Measurements from ENCODE around the gene PCP2. TPM values are rescaled to one million over a fixed set of nuclear protein-coding genes. Genes with fewer than 3 reads are reported as not detected.

Gene PCP2
- total RNA-seq, 2 donors from 2014 or later = not detected

GRCh38 chr19:7607212-7607873 is 26.2 kb downstream of the PCP2 start:
- ATAC-seq (no peak), DNase-seq (no peak)
- intact Hi-C loops (cut with DNase I) = no loop called here
- no peak overlapping the region for H3K4me3 ChIP-seq
- H3K27ac ChIP-seq = no peak overlapping the region
- no peak for TF ChIP-seq CTCF (IDR thresholded peaks at IDR 0.05)
- no peak for TF ChIP-seq POLR2A (IDR thresholded peaks at IDR 0.05)
- peaks cover 13% of the 10 kb centered on the region for H3K4me1 ChIP-seq
- peaks cover 12 to 14% of the 10 kb centered on the region in 2 donors for H3K36me3 ChIP-seq (replicated peaks in 1 of 2; ENCODE audit: insufficient read depth in 1 of 2, low read depth in 2 of 2)
- WGBS, 2 donors = 89 to 94% methylated on average over 9 to 10 of the region's 10 CpGs
- H3K9me3 ChIP-seq = no peaks in the 10 kb centered on the region
- H3K27me3 ChIP-seq = no peaks in the 10 kb centered on the region

- intact Hi-C loops (cut with DNase I) = no loop called here
These were observed 27.2 kb downstream of the PCP2 start for GRCh38 chr19:7606289-7606688.

GRCh38 chr19:7605490-7606222 is 27.9 kb downstream of the PCP2 start:
- Histone ChIP-seq H3K27ac (no peak overlapping the region), H3K4me1 (peaks cover 24% of the 10 kb centered on the region), H3K9me3 (no peaks in the 10 kb centered on the region), H3K36me3 (replicated peaks in 1 of 2; ENCODE audit: insufficient read depth in 1 of 2, low read depth in 2 of 2) (peaks cover 5 to 9% of the 10 kb centered on the region in 2 donors), H3K27me3 (no peaks in the 10 kb centered on the region), H3K4me3 (no peak overlapping the region)
- DNase-seq = peak in 2 of 4 donors; percentile 40 to 46
- intact Hi-C loops (cut with DNase I) = no loop called here
- TF ChIP-seq POLR2A (IDR thresholded peaks at IDR 0.05) (no peak), CTCF (IDR thresholded peaks at IDR 0.05) (no peak)
- whole genome bisulfite sequencing, 2 donors = 72 to 75% methylated on average over 14 of the region's 14 CpGs
- peak; percentile 45 for ATAC-seq

More at GRCh38 chr19:7606289-7606688, 27.2 kb downstream of the PCP2 start:
- Histone ChIP-seq H3K9me3 (no peaks in the 10 kb centered on the region), H3K36me3 (replicated peaks in 1 of 2; ENCODE audit: insufficient read depth in 1 of 2, low read depth in 2 of 2) (peaks cover 5 to 14% of the 10 kb centered on the region in 2 donors), H3K27me3 (no peaks in the 10 kb centered on the region), H3K27ac (no peak overlapping the region), H3K4me3 (no peak overlapping the region), H3K4me1 (peaks cover 21% of the 10 kb centered on the region)
- ATAC-seq (no peak), DNase-seq (no peak)
- 97% methylated on average over 15 of the region's 17 CpGs; no CpG with 5 or more reads in 1 of the 2 donors for WGBS, 2 donors
- TF ChIP-seq POLR2A (IDR thresholded peaks at IDR 0.05) = no peak
- no peak for TF ChIP-seq CTCF (IDR thresholded peaks at IDR 0.05)

GRCh38 chr19:7603919-7604318 is 29.6 kb downstream of the PCP2 start:
- no peak overlapping the region for H3K27ac ChIP-seq
- H3K27me3 ChIP-seq = no peaks in the 10 kb centered on the region
- H3K4me1 ChIP-seq = peaks cover 24% of the 10 kb centered on the region
- 61 to 74% methylated on average over 5 to 9 of the region's 9 CpGs for WGBS, 2 donors
- intact Hi-C loops (cut with DNase I) = no loop called here
- DNase-seq (no peak), ATAC-seq (no peak)
- no peaks in the 10 kb centered on the region for H3K36me3 ChIP-seq (replicated peaks in 1 of 2; ENCODE audit: insufficient read depth in 1 of 2, low read depth in 2 of 2)
- no peaks in the 10 kb centered on the region for H3K9me3 ChIP-seq
- TF ChIP-seq POLR2A (IDR thresholded peaks at IDR 0.05) (no peak), CTCF (IDR thresholded peaks at IDR 0.05) (no peak)
- no peak overlapping the region for H3K4me3 ChIP-seq

Data from body of pancreas (tissue), 4 donors.